OCI-LY1 (cell line): ENCODE measurements around the gene ESPN.

Experiments used
- H2AFZ ChIP-seq: fragments of 200-600 bp; sonication (generic), shearing (Covaris generic); 2 replicates; pipeline ENCODE4 v1.6.0; 2014; ENCODE audit warnings: antibody characterized with exemption, mild to moderate bottlenecking, low read length
- H3F3A ChIP-seq: fragments of 200-600 bp; sonication (generic), shearing (Covaris generic); 2 replicates; pipeline ENCODE4 v1.6.0; 2014; ENCODE audit warnings: mild to moderate bottlenecking, antibody characterized with exemption, low read length, moderate library complexity; ENCODE audit not compliant: insufficient read depth
- H3K27ac ChIP-seq: fragments of 200-600 bp; sonication (generic); 2 replicates; pipeline ENCODE4 v1.5.1; 2014; ENCODE audit warnings: low read length, mixed run types, mild to moderate bottlenecking, low read depth; ENCODE audit not compliant: poor library complexity, severe bottlenecking
- H3K27me3 ChIP-seq: fragments of 200-600 bp; sonication (generic); 2 replicates; pipeline ENCODE4 v1.6.0; 2014; ENCODE audit warnings: antibody characterized with exemption, mild to moderate bottlenecking, low read length, moderate library complexity; ENCODE audit not compliant: insufficient read depth
- H3K36me3 ChIP-seq: fragments of 200-600 bp; sonication (generic); 2 replicates; pipeline ENCODE4 v1.6.1; 2014; ENCODE audit warnings: mild to moderate bottlenecking, antibody characterized with exemption, low read length, moderate library complexity, mixed read lengths; ENCODE audit not compliant: insufficient read depth
- H3K4me1 ChIP-seq: fragments of 200-600 bp; sonication (generic); 2 replicates; pipeline ENCODE4 v1.5.1; 2014; ENCODE audit warnings: mild to moderate bottlenecking, low read length, moderate library complexity; ENCODE audit not compliant: insufficient read depth, severe bottlenecking
- H3K4me2 ChIP-seq: fragments of 200-600 bp; sonication (generic), shearing (Covaris generic); 2 replicates; pipeline ENCODE4 v1.6.1; 2014; ENCODE audit warnings: low read length
- H3K4me3 ChIP-seq: fragments of 200-600 bp; sonication (generic); 2 replicates; pipeline ENCODE4 v1.5.1; 2014; ENCODE audit warnings: low read length, low read depth, mild to moderate bottlenecking, mixed read lengths; ENCODE audit not compliant: poor library complexity, severe bottlenecking
- H3K79me2 ChIP-seq: fragments of 200-600 bp; shearing (Covaris generic); 2 replicates; pipeline ENCODE4 v1.6.1; 2016; ENCODE audit warnings: mixed run types, low read length, mixed read lengths; ENCODE audit not compliant: insufficient read depth
- H3K9ac ChIP-seq: fragments of 200-600 bp; sonication (generic), shearing (Covaris generic); 2 replicates; pipeline ENCODE4 v1.6.1; 2014; ENCODE audit warnings: mild to moderate bottlenecking, low read length, mixed read lengths
- H3K9me2 ChIP-seq: fragments of 200-600 bp; sonication (generic), shearing (Covaris generic); 2 replicates; pipeline ENCODE4 v1.6.1; 2014; ENCODE audit warnings: low read depth, mild to moderate bottlenecking, low read length, mixed read lengths
- H3K9me3 ChIP-seq: fragments of 200-600 bp; shearing (Covaris generic); 2 replicates; pipeline ENCODE4 v1.6.1; 2014; ENCODE audit warnings: low read length, mixed read lengths
- H4K20me1 ChIP-seq: fragments of 200-600 bp; sonication (generic), shearing (Covaris generic); 2 replicates; pipeline ENCODE4 v1.6.0; 2016; ENCODE audit warnings: mild to moderate bottlenecking, low read length; ENCODE audit not compliant: insufficient read depth
- CTCF ChIP-seq: fragments of 200-600 bp; sonication (generic), shearing (Covaris generic); IDR thresholded peaks from 2 replicates; pipeline ENCODE4 v1.5.1; 2017; ENCODE audit warnings: mild to moderate bottlenecking, antibody characterized with exemption, low read length, moderate library complexity, mixed read lengths
- EZH2 ChIP-seq: fragments of 200-600 bp; sonication (generic), shearing (Covaris generic); IDR thresholded peaks from 2 replicates; pipeline ENCODE4 v1.8.0; 2017; ENCODE audit warnings: borderline replicate concordance, mixed run types, mild to moderate bottlenecking, antibody characterized with exemption, low read length, moderate library complexity, mixed read lengths

Gene ESPN

GRCh38 chr1:6466023-6466422 is 41.4 kb downstream of the ESPN start, which contains the start of gene TNFRSF25:
TSS of gene TNFRSF25 (minus strand) at chr1:6466173. CDS start at chr1:6466107, 66 bp downstream.
- Histone ChIP-seq H4K20me1 (no peaks in the 10 kb centered on the region), H3K4me3 (no peak within 1 kb of the TSS), H3K9me2 (no peaks in the 10 kb centered on the region), H3K27me3 (0 out of 2 replicates have a peak, but pooled peaks cover 20% of the 10 kb centered on the region), H3K9ac (no peak within 1 kb of the TSS), H3K4me1 (no peaks in the 10 kb centered on the region), H3F3A (no peaks in the 10 kb centered on the region), H3K27ac (no peak within 1 kb of the TSS), H3K79me2 (no peaks in the 10 kb centered on the region), H2AFZ (no peak within 1 kb of the TSS), H3K4me2 (no peak within 1 kb of the TSS), H3K36me3 (no peaks in the 10 kb centered on the region), H3K9me3 (no peaks in the 10 kb centered on the region)
- TF ChIP-seq EZH2 (no peak), CTCF (no peak)

GRCh38 chr1:6466751-6467150 is 42.2 kb downstream of the ESPN start:
- TF ChIP-seq EZH2: no peak
- TF ChIP-seq CTCF: no peak
- Histone ChIP-seq H2AFZ (no peak overlapping the region), H3K9ac (no peak overlapping the region), H3K79me2 (no peaks in the 10 kb centered on the region), H3K4me3 (no peak overlapping the region), H4K20me1 (no peaks in the 10 kb centered on the region), H3K4me1 (no peaks in the 10 kb centered on the region), H3K4me2 (no peak overlapping the region), H3K9me2 (no peaks in the 10 kb centered on the region), H3F3A (no peaks in the 10 kb centered on the region), H3K27ac (no peak overlapping the region), H3K27me3 (peaks cover 20% of the 10 kb centered on the region; the same call in 1 of the 2 replicates), H3K36me3 (no peaks in the 10 kb centered on the region), H3K9me3 (no peaks in the 10 kb centered on the region)

- no peak overlapping the region for H2AFZ ChIP-seq
- no peak overlapping the region for H3K9ac ChIP-seq
- H3F3A ChIP-seq: no peaks in the 10 kb centered on the region
- peaks cover 20% of the 10 kb centered on the region; the same call in 1 of the 2 replicates for H3K27me3 ChIP-seq
- no peak overlapping the region for H3K4me2 ChIP-seq
- H3K9me2 ChIP-seq: no peaks in the 10 kb centered on the region
- TF ChIP-seq EZH2 (no peak), CTCF (no peak)
- H4K20me1 ChIP-seq: no peaks in the 10 kb centered on the region
- H3K4me1 ChIP-seq: no peaks in the 10 kb centered on the region
- no peak overlapping the region for H3K4me3 ChIP-seq
- H3K9me3 ChIP-seq: no peaks in the 10 kb centered on the region
- no peaks in the 10 kb centered on the region for H3K79me2 ChIP-seq
- no peak overlapping the region for H3K27ac ChIP-seq
- no peaks in the 10 kb centered on the region for H3K36me3 ChIP-seq
Observed at GRCh38 chr1:6467224-6467623, 42.6 kb downstream of the ESPN start.
